RWPE1 (cell line): ENCODE measurements around the gene SCAF1.
"Not testable (repeated sequence)": the region's sequence is repeated elsewhere in the genome, so short reads cannot be mapped to it uniquely, and the experiment has no call there.

Experiments used
- CTCF ChIA-PET: fragments of 350-600 bp; sonication (Branson Sonifier 250); formaldehyde crosslinking; extraction: SDS; loops from one replicate; lab custom pipeline; 2021; lab: Yijun Ruan, JAX
- POLR2A ChIA-PET: fragments of 400-600 bp; formaldehyde crosslinking; extraction: SDS; loops from one replicate; lab custom pipeline; 2020; ENCODE audit warnings: antibody characterized with exemption; ENCODE audit not compliant: low non-redundant PET; lab: Yijun Ruan, JAX
- DNase-seq: peaks from one replicate; pipeline ENCODE4 v3.0.0; 2012; ENCODE audit warnings: low spot score
- H3K27ac ChIP-seq: fragments of 450-650 bp; 2 replicates; pipeline ENCODE4 v1.5.1; 2017
- TF ChIP-seq, protein P1 (sequence below): fragments of 450-650 bp; conservative IDR thresholded peaks from 2 replicates; pipeline ENCODE4 v1.5.1; 2017; ENCODE audit warnings: low read depth, mild to moderate bottlenecking

SCAF1 gene

GRCh38 chr19:49614096-49614833 lies 27.7 kb upstream of the SCAF1 start:
- DNase-seq: peak; percentile 38
- TF ChIP-seq, protein P1, sequence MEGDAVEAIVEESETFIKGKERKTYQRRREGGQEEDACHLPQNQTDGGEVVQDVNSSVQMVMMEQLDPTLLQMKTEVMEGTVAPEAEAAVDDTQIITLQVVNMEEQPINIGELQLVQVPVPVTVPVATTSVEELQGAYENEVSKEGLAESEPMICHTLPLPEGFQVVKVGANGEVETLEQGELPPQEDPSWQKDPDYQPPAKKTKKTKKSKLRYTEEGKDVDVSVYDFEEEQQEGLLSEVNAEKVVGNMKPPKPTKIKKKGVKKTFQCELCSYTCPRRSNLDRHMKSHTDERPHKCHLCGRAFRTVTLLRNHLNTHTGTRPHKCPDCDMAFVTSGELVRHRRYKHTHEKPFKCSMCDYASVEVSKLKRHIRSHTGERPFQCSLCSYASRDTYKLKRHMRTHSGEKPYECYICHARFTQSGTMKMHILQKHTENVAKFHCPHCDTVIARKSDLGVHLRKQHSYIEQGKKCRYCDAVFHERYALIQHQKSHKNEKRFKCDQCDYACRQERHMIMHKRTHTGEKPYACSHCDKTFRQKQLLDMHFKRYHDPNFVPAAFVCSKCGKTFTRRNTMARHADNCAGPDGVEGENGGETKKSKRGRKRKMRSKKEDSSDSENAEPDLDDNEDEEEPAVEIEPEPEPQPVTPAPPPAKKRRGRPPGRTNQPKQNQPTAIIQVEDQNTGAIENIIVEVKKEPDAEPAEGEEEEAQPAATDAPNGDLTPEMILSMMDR: no peak
- CTCF ChIA-PET: interaction anchor here (0.6 to 0.9 kb wide), 2 partner anchors 12 to 507 kb away, joined by 3 to 4 read pairs; no protein-coding TSS in a partner anchor
- H3K27ac ChIP-seq: peak overlapping the region; percentile 80
- POLR2A ChIA-PET: no interaction called here

- TF ChIP-seq, protein P1: no peak
- ChIA-PET CTCF (interaction anchor here (1.1 kb wide), 1 partner anchor 46 kb away, joined by 3 read pairs; no protein-coding TSS in a partner anchor), POLR2A (no interaction called here)
- H3K27ac ChIP-seq: no peak overlapping the region
- no peak for DNase-seq
These were observed 26.1 kb upstream of the SCAF1 start for GRCh38 chr19:49615861-49616260.

GRCh38 chr19:49616532-49616931 lies 25.5 kb upstream of the SCAF1 start:
- ChIA-PET POLR2A (no interaction called here), CTCF (interaction anchor here (1.1 kb wide), 1 partner anchor 47 kb away, joined by 3 read pairs; no protein-coding TSS in a partner anchor)
- DNase-seq: no peak
- TF ChIP-seq, protein P1: no peak
- no peak overlapping the region for H3K27ac ChIP-seq

GRCh38 chr19:49616945-49617344 lies 25.1 kb upstream of the SCAF1 start:
- ChIA-PET CTCF (interaction anchor here (0.6 to 1.0 kb wide), 2 partner anchors 12 to 82 kb away, joined by 3 read pairs; no protein-coding TSS in a partner anchor), POLR2A (no interaction called here)
- no peak for DNase-seq
- TF ChIP-seq, protein P1: no peak
- H3K27ac ChIP-seq: no peak overlapping the region

- POLR2A ChIA-PET, DNase-seq: not testable (repeated sequence)
- H3K27ac ChIP-seq: peak overlapping the region; percentile 20; the same call in 1 of the 2 replicates
- CTCF ChIA-PET: interaction anchor here (0.6 to 1.0 kb wide), 2 partner anchors 11 to 150 kb away, joined by 3 to 6 read pairs; no protein-coding TSS in a partner anchor
These were observed 24.1 kb upstream of the SCAF1 start for GRCh38 chr19:49617860-49618259.

- ChIA-PET POLR2A (no interaction called here), CTCF (interaction anchor here (0.6 to 0.7 kb wide), 2 partner anchors 42 to 78 kb away, joined by 5 to 7 read pairs; no protein-coding TSS in a partner anchor)
- DNase-seq: no peak
- TF ChIP-seq, protein P1: no peak
- H3K27ac ChIP-seq: peak overlapping the region; percentile 14; the same call in 1 of the 2 replicates
These were observed 16.8 kb upstream of the SCAF1 start for GRCh38 chr19:49624967-49625910.
